NT2/D1 (cell line): ENCODE results near the gene XRN2.

Experiments
- DNase-seq: peaks from one replicate; pipeline ENCODE4 v3.0.0-alpha.2; 2011; ENCODE audit warnings: low read depth, low spot score
- H3K27me3 ChIP-seq: 2 replicates; pipeline ENCODE4 v1.6.0; 2011; ENCODE audit warnings: mild to moderate bottlenecking; ENCODE audit not compliant: insufficient read length, insufficient read depth
- H3K36me3 ChIP-seq: 2 replicates; pipeline ENCODE4 v1.6.1; 2011; ENCODE audit warnings: mild to moderate bottlenecking, low read length, mixed read lengths; ENCODE audit not compliant: insufficient read depth, insufficient read length
- H3K4me1 ChIP-seq: 2 replicates; pipeline ENCODE4 v1.5.1; 2011; ENCODE audit not compliant: insufficient read depth, insufficient read length
- H3K4me3 ChIP-seq: 2 replicates; pipeline ENCODE4 v1.5.1; 2011; ENCODE audit warnings: low read depth; ENCODE audit not compliant: insufficient read length
- H3K9ac ChIP-seq: 2 replicates; pipeline ENCODE4 v1.6.0; 2011; ENCODE audit warnings: low read depth; ENCODE audit not compliant: insufficient read length
- H3K9me3 ChIP-seq: 2 replicates; pipeline ENCODE4 v1.5.1; 2011; ENCODE audit warnings: mild to moderate bottlenecking, low read length; ENCODE audit not compliant: insufficient read depth
- SUZ12 ChIP-seq: IDR thresholded peaks from 2 replicates; pipeline ENCODE4 v1.6.1; 2011; ENCODE audit not compliant: insufficient read length, insufficient read depth; ENCODE audit errors: extremely low read depth
- YY1 ChIP-seq: IDR thresholded peaks from 2 replicates; pipeline ENCODE4 v1.6.1; 2011; ENCODE audit not compliant: insufficient read length, insufficient read depth
- ZNF274 ChIP-seq: IDR thresholded peaks from 2 replicates; pipeline ENCODE4 v1.6.1; 2011; ENCODE audit warnings: mild to moderate bottlenecking, low read depth, low read length

The XRN2 gene

GRCh38 chr20:21322083-21322710, 19.1 kb downstream of the XRN2 start:
- Histone ChIP-seq H3K36me3 (no peaks in the 10 kb centered on the region), H3K9me3 (peaks cover 11% of the 10 kb centered on the region), H3K9ac (no peak overlapping the region), H3K4me1 (no peaks in the 10 kb centered on the region), H3K27me3 (no peaks in the 10 kb centered on the region), H3K4me3 (no peak overlapping the region)
- TF ChIP-seq SUZ12: no peak
- TF ChIP-seq YY1: no peak
- no peak for TF ChIP-seq ZNF274
- no peak for DNase-seq

- peaks cover 11% of the 10 kb centered on the region for H3K9me3 ChIP-seq
- TF ChIP-seq YY1 (no peak), ZNF274 (no peak), SUZ12 (no peak)
- peaks cover 5% of the 10 kb centered on the region for H3K36me3 ChIP-seq
- H3K9ac ChIP-seq: no peak overlapping the region
- H3K4me1 ChIP-seq: no peaks in the 10 kb centered on the region
- H3K27me3 ChIP-seq: no peaks in the 10 kb centered on the region
- H3K4me3 ChIP-seq: no peak overlapping the region
- DNase-seq: no peak
Observed at GRCh38 chr20:21322921-21323331, 19.8 kb downstream of the XRN2 start.

- peaks cover 12% of the 10 kb centered on the region for H3K36me3 ChIP-seq
Observed at GRCh38 chr20:21323640-21324039, 20.5 kb downstream of the XRN2 start.

GRCh38 chr20:21324126-21324525, 21.0 kb downstream of the XRN2 start:
- Histone ChIP-seq H3K9me3 (peaks cover 7% of the 10 kb centered on the region; the same call in 1 of the 2 replicates), H3K27me3 (no peaks in the 10 kb centered on the region), H3K36me3 (peaks cover 17% of the 10 kb centered on the region), H3K9ac (no peak overlapping the region), H3K4me3 (no peak overlapping the region), H3K4me1 (no peaks in the 10 kb centered on the region)
- no peak for TF ChIP-seq SUZ12
- TF ChIP-seq YY1: no peak
- no peak for TF ChIP-seq ZNF274
- DNase-seq: no peak

More at GRCh38 chr20:21323640-21324039, 20.5 kb downstream of the XRN2 start:
- no peak overlapping the region for H3K9ac ChIP-seq
- no peak for DNase-seq
- H3K4me1 ChIP-seq: no peaks in the 10 kb centered on the region
- peaks cover 10% of the 10 kb centered on the region for H3K9me3 ChIP-seq
- no peak for TF ChIP-seq YY1
- TF ChIP-seq SUZ12: no peak
- no peak for TF ChIP-seq ZNF274
- no peak overlapping the region for H3K4me3 ChIP-seq
- H3K27me3 ChIP-seq: no peaks in the 10 kb centered on the region

- Histone ChIP-seq H3K27me3 (no peaks in the 10 kb centered on the region), H3K4me1 (no peaks in the 10 kb centered on the region), H3K36me3 (peaks cover 19% of the 10 kb centered on the region), H3K4me3 (no peak overlapping the region), H3K9ac (no peak overlapping the region), H3K9me3 (no peaks in the 10 kb centered on the region)
- TF ChIP-seq ZNF274: no peak
- TF ChIP-seq YY1: no peak
- no peak for TF ChIP-seq SUZ12
- no peak for DNase-seq
Observed at GRCh38 chr20:21325296-21325695, 22.2 kb downstream of the XRN2 start.

- no peak overlapping the region for H3K4me3 ChIP-seq
- TF ChIP-seq YY1: no peak
- no peak for TF ChIP-seq SUZ12
- TF ChIP-seq ZNF274: no peak
- peaks cover 30% of the 10 kb centered on the region for H3K36me3 ChIP-seq
- H3K4me1 ChIP-seq: no peaks in the 10 kb centered on the region
- no peak for DNase-seq
- H3K9ac ChIP-seq: no peak overlapping the region
- H3K27me3 ChIP-seq: no peaks in the 10 kb centered on the region
- H3K9me3 ChIP-seq: no peaks in the 10 kb centered on the region
Observed at GRCh38 chr20:21326700-21327099, 23.6 kb downstream of the XRN2 start.

GRCh38 chr20:21336455-21337151, 33.5 kb downstream of the XRN2 start:
- Histone ChIP-seq H3K27me3 (no peaks in the 10 kb centered on the region), H3K9ac (no peak overlapping the region), H3K9me3 (no peaks in the 10 kb centered on the region), H3K4me1 (no peaks in the 10 kb centered on the region), H3K36me3 (peaks cover 93% of the 10 kb centered on the region), H3K4me3 (no peak overlapping the region)
- no peak for TF ChIP-seq YY1
- TF ChIP-seq ZNF274: no peak
- TF ChIP-seq SUZ12: no peak
- no peak for DNase-seq
